Gastrocnemius medialis (tissue), 4 donors: ENCODE measurements around the gene ADGRE1.

Experiments used
- CTCF ChIP-seq, 5 experiments: fragments of 450-650 bp in 3 of 5; fragments of 200-600 bp in 2 of 5; sonication (generic) in 2 of 5; IDR thresholded peaks in 4 of 5; conservative IDR thresholded peaks in 1 of 5; 1 replicate in 4 of 5; 2 replicates in 1 of 5; pipeline ENCODE4 v1.5.1; 2016 to 2019; ENCODE audit warnings: antibody characterized with exemption in 5 of 5, mild to moderate bottlenecking in 3 of 5, moderate library complexity in 3 of 5
- POLR2A ChIP-seq, 2 donors: fragments of 450-650 bp; IDR thresholded peaks; one replicate each; pipeline ENCODE4 v1.6.1; 2017; ENCODE audit warnings: antibody characterized with exemption in 2 of 2, mild to moderate bottlenecking in 2 of 2, moderate library complexity in 2 of 2

- TF ChIP-seq CTCF (IDR thresholded peaks at IDR 0.05 in 4 of 5, conservative IDR thresholded peaks at IDR 0.05 in 1 of 5): no peak
- TF ChIP-seq POLR2A (IDR thresholded peaks at IDR 0.05): no peak
Measured at GRCh38 chr19:6838062-6838655, 49.2 kb upstream of the ADGRE1 start.
